Kidney glomerular epithelial cell (primary cell): ENCODE results near the gene TCF3.
"Not testable (repeated sequence)": the region's sequence is repeated elsewhere in the genome, so short reads cannot be mapped to it uniquely, and the experiment has no call there.

Source experiments
- DNase-seq: peaks from one replicate; lab custom pipeline; 2025; lab: John Stamatoyannopoulos, UW

The TCF3 gene

DNA sequence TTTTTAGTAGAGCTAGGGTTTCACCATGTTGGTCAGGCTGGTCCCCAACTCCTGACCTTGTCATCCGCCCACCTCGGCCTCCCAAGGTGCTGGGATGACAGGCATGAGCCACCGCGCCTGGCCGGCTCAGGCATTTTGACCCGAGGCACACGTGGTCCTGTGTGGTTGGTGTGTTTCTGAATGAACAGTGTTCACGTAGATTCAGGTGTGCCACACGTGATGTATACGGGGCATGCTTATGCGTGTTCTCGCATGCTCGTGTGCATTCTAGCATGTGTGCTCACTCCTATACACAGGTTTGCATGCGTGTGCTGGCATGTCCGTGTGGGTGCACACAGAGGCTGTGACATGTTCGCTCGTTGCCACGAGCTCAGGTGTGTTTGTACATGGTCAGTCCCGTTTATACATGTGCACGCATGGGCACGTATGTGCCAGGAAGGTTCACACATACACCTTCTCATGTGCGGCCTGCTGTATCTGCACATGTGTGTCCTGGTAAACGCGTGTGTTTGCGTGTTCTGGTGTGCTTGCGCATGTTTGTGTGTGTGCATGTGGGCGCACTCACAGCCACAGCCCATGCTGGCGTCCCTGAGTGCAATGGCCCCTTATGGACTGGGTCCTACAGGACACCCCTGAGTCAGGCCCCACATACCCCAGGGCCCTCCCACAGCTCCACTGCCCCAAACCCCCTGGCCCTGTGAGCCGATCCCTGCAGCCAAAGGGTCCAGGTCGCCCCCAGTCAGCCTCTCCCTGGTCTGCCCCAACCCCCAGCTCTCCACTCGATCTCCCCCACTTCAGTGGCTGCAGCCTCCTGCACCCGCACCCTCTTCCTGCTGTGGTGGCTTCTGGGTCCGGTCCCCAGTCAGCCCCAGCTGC is 20.6 kb upstream of the TCF3 start:
- DNase-seq, result no peak

DNA sequence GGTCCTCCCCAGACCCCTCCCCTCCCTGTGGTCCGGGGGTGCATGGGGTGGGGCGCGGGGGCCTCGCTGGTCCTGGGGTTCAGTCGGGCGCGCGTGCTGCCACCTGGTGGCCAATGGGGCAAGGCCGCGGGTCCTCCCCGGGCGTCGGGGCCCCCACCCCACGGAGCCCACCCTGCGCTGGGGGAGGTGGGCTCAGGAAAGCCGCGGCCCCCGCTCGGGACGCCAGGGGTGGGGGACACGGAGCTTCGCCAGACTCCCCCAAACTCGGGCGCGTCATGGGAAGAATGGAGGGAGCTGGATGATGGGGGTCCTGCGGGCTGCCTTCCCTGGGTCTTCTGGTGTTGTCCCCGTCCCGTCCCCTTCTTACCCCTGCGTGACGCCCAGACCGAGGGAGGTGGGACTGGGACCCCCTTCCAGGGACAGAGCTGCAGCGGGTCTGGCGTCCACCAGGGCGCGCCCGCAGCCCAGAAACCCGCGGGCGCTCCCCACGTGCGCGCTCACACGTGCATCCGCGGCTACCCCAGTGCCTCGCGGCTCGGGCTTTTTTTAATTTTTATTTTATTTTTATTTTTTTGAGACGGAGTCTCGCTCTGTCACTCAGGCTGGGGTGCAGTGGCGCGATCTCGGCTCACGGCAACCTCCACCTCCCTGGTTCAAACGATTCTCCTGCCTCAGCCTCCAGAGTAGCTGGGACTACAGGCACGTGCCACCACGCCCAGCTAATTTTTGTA is 19.8 kb upstream of the TCF3 start:
- DNase-seq, result no peak

DNA sequence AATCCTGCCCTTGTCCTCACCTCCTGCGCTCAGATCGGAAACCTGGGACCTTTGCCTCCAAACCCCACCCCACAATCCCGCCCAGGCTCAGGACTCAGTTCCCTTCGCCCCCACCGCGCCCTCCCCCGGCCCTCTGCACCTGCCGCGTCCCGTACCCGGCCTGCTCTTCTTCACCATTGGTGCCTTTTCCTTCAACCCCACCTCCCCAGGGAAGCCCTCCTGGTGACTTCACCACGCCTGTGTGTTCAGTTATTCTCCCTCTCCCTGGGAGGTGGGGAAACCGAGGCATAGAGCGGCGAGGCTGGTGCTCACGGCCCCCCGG is 19.3 kb upstream of the TCF3 start:
- DNase-seq, result no peak

DNA sequence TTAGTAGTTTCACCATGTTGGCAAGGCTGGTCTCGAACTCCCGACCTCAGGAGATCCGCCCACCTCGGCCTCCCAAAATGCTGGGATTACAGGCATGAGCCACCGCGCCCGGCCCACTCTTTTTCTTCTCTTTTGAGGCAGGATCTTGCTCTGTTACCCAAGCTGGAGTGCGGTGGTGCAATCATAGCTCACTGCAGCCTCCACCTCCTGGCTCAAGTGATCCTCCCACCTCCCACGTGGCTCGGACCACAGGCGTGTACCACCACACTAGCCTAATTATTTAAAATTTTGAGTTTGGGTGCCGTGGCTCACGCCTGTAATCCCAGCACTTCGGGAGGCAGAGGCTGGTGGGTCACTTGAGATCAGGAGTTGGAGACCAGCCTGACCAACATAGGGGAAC is 18.3 kb upstream of the TCF3 start:
- not testable (repeated sequence) for DNase-seq

DNA sequence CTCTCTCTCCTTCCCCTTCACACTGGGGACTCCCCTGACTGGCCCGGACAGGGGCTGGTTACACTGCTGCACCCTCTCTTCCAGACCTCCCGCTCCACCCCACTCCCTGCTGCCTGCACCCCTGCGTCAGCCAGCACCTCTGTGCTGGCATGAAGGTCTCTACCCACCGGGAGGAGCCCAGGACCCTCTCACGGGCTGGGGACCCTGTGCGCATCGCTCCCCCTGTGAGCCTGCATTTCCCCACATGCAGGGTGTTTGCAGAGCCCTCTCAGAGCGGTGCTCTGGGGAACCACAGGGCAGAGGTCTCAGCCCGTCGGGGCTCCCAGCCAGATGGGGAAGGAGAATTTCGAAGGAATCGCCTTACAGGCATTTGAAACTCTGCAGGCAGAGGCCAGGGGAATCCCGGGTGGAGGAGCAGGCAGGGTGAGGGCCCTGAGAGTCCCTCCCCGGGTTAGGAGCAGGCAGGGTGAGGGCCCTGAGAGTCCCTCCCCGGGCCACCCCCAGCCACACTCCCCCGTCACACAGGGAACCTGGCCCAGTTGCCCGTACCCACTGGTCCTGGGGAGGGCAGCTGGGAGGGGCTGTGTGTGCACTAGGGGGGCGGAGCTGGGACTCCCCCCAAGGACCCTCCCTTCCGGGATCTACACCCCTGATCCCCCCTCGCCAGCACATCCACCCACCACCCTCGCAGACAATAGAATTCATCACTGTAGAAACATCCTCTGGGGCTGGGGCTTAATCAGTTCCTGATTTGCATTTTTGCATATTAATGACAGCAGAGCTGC is 16.3 kb upstream of the TCF3 start:
- DNase-seq, result no peak

DNA sequence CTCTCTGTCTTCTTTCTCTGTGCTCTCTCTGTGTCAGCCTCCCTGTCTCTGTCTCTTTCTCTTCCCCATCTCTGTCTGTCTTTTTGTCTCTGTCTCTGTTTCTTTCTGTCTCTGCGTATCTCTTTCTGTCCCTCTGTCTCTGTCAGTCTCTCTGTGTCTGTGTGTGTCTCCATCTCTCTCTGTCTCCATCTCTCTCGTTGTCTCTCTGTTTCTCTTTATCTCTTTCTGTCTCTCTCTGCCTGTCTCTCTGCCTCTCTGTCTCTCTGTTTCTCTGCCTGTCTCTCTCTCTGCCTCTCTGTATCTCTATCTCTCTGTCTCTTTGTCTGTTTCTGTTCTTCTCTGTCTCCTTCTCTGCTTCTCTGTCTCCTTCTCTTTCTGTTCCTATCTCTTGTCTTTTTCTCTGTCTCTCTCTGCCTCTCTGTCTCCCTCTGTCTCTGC is 15.7 kb upstream of the TCF3 start:
- no peak for DNase-seq

DNA sequence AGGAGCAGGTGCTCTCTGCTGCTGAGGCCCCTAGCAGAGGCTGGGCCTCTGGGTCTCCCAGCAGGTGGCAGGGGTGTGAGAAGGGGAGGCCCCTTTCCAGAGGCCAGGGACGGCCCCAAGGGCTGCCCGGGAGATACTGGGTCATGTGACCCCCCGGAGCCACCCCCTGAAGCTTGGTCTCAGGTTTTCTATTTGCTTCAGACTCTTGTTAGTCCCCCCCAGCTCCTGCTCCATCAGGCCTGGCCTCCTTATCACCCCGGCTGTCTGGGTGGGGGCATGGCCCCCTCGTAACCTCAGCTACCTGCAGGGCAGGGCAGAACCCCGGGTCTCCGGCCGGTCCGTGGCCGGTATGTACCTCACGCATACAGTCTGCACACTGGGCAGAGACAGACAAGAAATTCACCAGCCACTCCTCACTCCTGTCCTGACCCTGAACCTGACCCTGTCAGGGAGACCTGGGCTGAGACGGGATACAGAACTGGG is 13.2 kb upstream of the TCF3 start:
- DNase-seq, result no peak

DNA sequence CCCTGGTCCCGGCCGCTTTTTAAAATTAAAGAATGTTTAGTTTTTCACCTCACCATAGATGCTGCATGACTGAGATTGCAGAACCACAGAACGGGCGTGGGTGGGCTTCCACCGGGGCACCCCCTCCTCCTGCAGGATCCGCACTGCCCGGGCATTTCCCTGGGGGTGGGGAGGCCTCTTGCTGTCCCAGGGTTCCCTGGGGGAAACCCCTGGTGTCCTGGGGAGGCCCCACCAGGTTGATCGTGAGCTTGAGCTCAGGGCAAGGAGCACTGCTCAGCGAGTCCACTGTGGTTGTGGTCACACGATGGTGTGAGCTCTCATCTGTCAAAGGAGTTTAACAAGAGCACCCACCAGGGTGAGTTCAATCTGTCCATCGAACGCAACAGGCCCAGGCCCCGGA is 11.4 kb upstream of the TCF3 start:
- DNase-seq, result no peak

DNA sequence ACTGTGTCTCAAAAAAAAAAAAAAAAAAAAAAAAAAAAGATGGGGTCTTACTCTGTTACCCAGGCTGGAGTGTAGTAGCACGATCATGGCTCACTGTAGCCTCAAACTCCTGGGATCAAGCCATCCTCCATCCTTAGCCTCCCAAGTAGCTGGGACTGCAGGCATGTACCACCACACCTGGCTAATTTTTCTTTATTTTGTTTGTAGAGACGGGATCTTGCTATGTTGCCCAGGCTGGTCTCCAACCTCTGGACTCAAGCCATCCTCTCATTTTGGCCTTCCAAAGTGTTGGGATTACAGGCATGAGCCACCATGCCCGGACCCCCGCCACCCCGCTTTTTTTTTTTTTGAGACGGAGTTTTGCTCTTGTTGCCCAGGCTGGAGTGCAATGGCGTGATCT is 10.8 kb upstream of the TCF3 start:
- DNase-seq, result not testable (repeated sequence)

DNA sequence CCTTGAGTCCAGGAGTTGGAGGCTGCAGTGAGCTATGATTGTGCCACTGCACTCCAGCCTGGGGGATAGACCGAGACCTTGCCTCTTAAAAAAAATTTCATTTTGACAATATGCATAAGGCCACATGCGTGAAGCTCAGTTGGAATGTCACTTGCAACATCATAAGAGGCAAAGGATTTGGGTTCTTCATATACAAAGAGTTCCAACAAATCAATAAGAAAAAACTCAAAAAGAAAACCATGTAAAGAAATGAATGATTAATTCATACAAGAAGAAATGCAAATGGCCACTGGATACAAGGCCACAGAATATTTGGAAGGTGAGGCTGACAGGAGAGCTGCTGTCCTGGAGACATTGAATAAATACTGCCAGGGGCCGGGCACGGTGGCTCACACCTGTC is 9.6 kb upstream of the TCF3 start:
- no peak for DNase-seq

DNA sequence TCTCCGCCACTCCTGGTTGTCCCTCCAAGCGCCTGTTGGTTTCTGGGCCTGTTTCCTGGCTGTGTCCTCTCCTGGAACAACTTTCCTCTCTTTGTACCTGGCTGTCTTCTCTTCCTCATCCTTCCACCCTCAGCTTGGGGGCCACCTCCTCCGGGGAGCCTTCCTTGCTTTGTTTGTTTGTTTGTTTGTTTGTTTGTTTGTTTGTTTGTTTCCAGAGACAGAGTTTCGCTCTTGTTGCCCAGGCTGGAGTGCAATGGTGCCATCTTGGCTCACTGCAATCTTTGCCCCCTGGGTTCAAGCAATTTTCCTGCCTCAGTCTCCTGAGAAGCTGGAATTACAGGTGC is 6.6 kb upstream of the TCF3 start:
- no peak for DNase-seq

DNA sequence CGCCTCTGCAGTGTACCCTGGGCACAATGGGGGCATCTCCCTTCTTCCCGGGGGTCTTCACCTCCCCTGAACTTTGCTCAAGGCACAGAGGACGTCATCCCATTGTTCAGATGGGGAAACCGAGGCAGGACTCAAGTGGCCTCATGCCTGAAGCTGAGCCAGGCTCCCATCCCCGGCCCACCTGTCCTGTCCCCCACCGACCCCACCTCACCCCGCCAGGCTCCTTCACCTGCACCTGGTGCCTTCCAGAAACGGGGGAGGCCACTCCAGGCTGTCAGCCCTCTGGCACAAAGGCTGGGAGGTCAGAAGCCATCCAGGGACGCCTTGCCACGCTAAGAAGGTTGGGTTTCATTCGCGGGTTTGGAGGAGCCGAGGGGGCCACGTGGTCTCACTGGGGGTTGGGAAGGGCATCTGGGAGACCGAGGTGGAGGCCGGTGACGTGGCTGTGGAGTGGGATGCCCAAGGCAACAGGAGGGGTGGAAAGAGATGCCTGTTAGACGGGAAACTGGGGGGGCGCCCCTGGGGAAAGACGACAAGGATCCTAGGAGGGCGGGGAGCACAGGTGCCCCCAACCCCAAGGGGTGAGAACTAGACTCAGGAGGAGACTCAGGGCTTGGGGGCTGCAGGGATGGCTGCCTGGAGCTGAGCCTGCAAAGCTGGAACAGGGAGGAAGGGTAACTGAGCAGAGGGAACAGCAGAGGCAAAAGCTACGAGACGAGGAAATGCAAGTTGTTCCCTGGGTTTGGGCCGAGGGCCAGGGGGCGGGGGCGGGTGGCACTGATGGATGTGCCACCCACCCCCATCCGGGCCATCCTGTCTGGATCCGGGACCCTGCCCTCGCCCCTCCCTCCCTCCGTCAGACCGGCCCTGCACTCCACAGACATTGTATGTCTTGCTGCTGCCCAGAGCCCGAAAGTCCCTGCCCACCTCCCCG is 6.0 kb upstream of the TCF3 start:
- no peak for DNase-seq

DNA sequence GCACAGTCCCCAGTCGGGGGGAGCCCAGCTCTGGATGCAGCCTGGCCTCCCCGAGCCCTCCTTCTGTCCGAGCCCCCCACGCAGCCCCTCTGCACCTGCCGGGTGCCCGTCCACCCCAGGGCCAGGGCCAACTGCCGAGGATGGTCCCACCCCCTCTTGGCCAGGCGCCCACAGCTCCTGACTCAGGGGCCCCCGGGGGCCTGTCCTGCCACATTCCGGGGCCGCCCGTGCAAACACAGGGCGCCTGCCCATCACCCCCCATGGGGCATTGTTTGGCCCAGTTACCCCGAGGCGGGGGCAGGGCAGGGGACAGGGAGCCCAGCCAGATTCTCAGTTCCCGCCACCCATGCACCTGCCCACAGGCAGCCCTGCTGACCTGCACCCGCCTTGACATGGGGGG is 5.3 kb upstream of the TCF3 start:
- no peak for DNase-seq

DNA sequence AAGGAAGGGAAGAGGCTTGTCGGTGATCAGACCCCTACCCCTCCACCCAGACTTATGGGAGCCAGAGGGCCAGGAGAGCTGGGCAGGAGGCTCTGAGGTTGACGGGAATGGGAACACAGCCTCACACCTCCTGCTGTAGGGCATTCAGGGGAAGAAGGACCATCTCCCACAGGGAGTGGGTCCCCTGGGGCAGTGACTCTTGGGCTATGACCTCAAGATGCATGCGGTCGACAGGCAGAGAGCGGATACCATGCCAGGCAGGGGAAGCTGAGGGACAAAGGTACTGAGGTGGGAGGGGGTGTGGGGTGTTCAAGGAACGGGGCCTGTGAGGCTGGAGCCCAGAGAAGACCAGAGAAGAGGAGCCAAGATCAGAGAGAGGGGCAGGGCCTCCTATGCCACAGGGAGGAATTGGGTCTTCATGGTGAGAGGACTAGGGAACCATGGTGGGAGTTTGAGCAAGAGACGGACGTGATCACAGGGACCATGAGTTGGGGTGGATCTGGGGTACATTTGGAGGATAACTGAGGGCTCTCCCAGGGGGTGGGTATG is 4.6 kb upstream of the TCF3 start:
- no peak for DNase-seq

DNA sequence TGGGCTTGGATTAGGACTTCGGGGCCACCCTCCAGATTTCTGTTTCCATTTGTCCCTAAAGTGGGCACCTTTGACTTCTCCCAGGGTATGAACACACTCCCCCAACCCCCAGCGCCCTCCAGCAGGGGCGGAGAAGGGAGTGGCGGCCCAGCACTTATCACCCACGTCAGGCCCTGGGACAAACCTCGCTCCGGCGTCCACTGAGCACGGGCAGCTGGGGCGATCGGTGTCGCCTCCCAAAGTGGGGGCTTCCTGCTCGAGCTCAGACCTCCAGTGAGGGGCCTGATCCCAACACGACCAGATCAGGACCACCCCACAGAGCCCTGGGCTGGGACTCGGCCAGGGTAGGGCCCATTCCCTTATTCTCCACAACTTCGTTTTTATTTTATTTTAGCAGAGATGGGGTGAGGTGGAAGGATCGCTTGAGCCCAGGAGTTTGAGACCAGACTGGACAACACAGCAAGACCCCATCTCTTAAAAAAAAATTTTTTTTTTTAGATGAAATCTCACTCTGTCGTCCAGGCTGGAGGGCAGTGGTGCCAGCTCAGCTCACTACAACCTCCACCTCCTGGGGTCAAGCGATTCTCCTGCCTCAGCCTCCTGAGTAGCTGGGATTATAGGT is 3.7 kb upstream of the TCF3 start:
- no peak for DNase-seq

DNA sequence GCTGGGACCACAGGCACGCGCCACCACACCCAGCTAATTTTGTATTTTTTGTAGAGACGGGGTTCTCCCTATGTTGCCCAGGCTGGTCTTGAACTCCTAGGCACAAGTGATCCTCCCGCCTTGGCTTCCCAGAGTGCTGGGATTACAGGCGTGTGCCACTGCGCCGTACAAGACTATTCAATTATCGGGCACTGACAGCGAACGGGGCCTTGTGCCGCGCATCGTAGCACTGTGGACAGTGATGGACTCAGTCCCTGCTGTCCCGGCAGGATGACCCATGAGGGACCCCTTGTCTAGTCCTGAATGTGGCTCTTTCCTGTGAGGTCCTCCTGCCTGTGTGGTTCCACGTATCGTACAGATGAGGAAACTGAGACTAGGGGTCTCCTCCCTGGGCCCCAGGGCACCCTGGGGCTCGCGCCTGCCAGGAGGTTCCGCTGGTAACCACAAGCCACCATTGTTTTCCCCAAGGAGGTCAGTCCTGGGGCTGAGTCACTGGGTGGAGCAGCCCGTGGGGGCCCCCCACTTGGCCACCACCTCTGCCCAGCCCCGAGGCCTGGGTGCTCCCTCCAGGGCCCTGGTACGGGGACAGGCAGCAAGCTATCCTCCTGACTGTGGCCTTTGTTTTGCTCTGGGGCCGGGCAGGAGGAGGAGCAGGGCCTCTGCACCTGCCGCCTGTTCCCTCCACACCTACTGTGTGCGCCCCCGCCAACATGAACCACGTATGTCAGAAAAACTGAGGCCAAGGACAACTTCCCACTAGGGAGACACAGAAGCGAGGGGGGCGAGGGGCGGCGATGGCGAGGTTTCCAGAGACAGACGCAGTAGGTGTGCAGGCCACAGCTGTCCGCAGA is 2.9 kb upstream of the TCF3 start:
- no peak for DNase-seq

DNA sequence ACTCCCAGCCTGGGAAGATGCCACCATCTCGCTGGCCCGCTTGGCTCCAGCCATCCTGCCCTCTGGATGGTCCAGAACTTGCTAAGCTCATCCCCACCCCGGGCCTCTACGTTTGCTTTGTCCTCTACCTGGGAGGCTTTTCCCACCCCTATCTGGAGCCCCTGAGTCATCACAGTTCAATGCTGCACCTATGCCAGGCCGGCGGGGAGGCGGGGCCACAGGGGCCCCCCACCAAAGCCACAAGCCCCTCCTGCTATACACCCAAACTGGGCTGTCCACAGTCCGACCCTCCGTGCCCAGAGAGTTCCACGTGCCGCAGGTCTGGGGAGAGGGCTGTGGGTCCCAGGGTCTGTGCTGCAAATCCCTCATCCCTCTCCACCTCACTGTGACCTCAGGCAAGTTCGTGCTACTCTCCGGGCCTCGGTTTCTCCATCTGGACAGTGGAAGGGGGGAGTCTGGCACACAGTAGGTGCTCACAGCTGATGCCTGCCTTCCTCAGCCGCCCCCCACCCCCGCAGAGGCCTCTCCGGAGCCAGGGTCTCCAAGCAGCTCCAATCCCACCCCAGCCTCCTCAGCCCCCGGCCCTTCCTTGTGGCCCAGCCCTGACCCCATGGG is 1.9 kb upstream of the TCF3 start:
- DNase-seq, result no peak

DNA sequence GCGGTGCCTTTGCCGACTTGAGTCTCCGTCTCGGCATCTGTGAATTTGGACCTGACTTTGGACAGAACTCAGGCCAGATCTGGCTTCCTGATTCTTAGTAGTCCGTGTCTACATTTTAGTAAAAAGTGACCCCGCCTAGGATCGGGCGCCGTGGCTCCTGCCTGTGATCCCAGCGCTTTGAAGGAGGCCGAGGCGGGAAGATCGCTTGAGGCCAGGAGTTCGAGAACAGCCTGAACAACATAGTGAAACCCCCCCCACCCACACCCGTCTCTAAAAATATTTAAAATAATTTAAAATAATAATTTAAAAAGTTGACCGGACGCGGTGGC is 849 bp upstream of the TCF3 start:
- no peak for DNase-seq

DNA sequence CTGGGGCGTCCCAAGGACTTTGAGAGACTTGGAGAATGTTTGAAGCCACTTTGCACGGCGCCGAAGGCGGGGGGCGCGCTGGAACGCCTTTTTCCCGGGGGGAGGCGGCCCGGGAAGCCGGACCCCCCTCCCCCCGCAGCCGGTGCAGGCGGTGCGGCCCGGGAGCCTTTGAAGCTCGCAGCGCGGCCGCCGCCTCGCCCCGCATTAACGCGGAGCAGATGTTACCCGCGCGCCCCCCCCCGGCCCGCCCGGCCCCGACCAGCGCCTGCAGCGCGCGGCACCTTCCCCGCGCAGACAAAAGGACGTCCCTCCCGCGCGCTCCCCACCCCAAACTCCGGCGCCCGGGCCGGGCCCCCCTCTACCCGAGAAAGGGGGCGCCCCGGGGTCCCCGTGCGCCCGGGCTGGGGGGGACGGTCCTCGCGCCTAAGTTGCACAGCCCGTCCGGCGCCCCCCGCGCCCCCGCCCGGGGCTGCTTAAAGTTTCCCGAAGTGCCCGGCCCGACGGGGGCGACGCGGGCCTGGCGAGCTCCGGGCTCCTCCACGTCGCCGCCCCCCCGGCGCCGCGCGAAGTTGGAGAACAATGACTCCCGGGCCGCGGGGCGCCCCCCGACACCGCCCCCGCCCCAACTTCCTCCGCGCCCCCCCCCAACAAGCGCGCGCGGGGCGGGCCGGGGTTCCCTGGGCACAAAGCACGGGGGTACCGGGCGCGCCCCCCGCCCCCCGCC is 685 bp downstream of the TCF3 start:
- no peak for DNase-seq
